GM23248 (cell line): ENCODE data around the gene KRI1. TPM values are rescaled to one million over a fixed set of nuclear protein-coding genes. Genes with fewer than 3 reads are reported as not detected.

Experiments
- DNase-seq: peaks from one replicate; pipeline ENCODE4 v3.0.0-alpha.2; 2015
- H2AFZ ChIP-seq: fragments of 200-600 bp; sonication (generic); 2 replicates; pipeline ENCODE4 v1.6.1; 2016; ENCODE audit warnings: antibody characterized with exemption
- H3F3A ChIP-seq: fragments of 200-600 bp; sonication (generic); 2 replicates; pipeline ENCODE4 v1.6.1; 2016; ENCODE audit warnings: mild to moderate bottlenecking, antibody characterized with exemption, mixed run types; ENCODE audit not compliant: insufficient read depth
- H3K27ac ChIP-seq: fragments of 200-600 bp; sonication (generic); 2 replicates; pipeline ENCODE4 v1.5.1; 2016; ENCODE audit warnings: mild to moderate bottlenecking
- H3K27me3 ChIP-seq: fragments of 200-600 bp; sonication (generic); replicated peaks from 2 replicates; pipeline ENCODE4 v1.6.1; 2016; ENCODE audit warnings: mild to moderate bottlenecking; ENCODE audit not compliant: insufficient read depth
- H3K36me3 ChIP-seq: fragments of 200-600 bp; sonication (generic); 2 replicates; pipeline ENCODE4 v1.6.1; 2016; ENCODE audit warnings: low read depth, mild to moderate bottlenecking
- H3K4me1 ChIP-seq: fragments of 200-600 bp; sonication (generic); 2 replicates; pipeline ENCODE4 v1.6.1; 2016; ENCODE audit warnings: mild to moderate bottlenecking; ENCODE audit not compliant: insufficient read depth
- H3K4me2 ChIP-seq: fragments of 200-600 bp; sonication (generic); one replicate; pipeline ENCODE4 v1.6.1; 2016; ENCODE audit warnings: mild to moderate bottlenecking; ENCODE audit not compliant: unreplicated experiment
- H3K4me3 ChIP-seq: fragments of 200-600 bp; sonication (generic); 2 replicates; pipeline ENCODE4 v1.5.1; 2016; ENCODE audit warnings: mild to moderate bottlenecking
- H3K79me2 ChIP-seq: fragments of 200-600 bp; sonication (generic); 2 replicates; pipeline ENCODE4 v1.6.1; 2016; ENCODE audit warnings: mild to moderate bottlenecking; ENCODE audit not compliant: insufficient read depth
- H3K9ac ChIP-seq: fragments of 200-600 bp; sonication (generic); 2 replicates; pipeline ENCODE4 v1.6.1; 2016; ENCODE audit warnings: mild to moderate bottlenecking
- H3K9me2 ChIP-seq: fragments of 200-600 bp; sonication (generic); 2 replicates; pipeline ENCODE4 v1.6.1; 2016; ENCODE audit warnings: mixed run types, mild to moderate bottlenecking, moderate library complexity; ENCODE audit not compliant: insufficient read depth
- H3K9me3 ChIP-seq: fragments of 200-600 bp; sonication (generic); one replicate; pipeline ENCODE4 v1.6.1; 2017; ENCODE audit warnings: low read depth
- H4K20me1 ChIP-seq: fragments of 200-600 bp; sonication (generic); 2 replicates; pipeline ENCODE4 v1.6.0; 2016; ENCODE audit not compliant: insufficient read depth
- EZH2 ChIP-seq: fragments of 200-600 bp; sonication (generic); IDR thresholded peaks from 2 replicates; pipeline ENCODE4 v1.6.1; 2018; ENCODE audit warnings: antibody characterized with exemption, mild to moderate bottlenecking; ENCODE audit not compliant: insufficient read depth, poor library complexity, severe bottlenecking
- EZH2phosphoT487 ChIP-seq: fragments of 200-600 bp; sonication (generic); IDR thresholded peaks from 2 replicates; pipeline ENCODE4 v1.6.1; 2018; ENCODE audit warnings: antibody characterized with exemption, moderate library complexity, mild to moderate bottlenecking, low read depth; ENCODE audit not compliant: insufficient read depth
- WGBS, 2 experiments: methylation state at CpG; one replicate each; pipeline ENCODE4 v1.1.6; 2015 to 2017; ENCODE audit warnings: low lambda C conversion rate in 2 of 2, low coverage in 1 of 2; ENCODE audit errors: missing lambda C conversion rate in 2 of 2; 5-methylcytosine and 5-hydroxymethylcytosine counted together
- in situ Hi-C: fragments of 300-500 bp; cut with MboI; formaldehyde crosslinking; loops from 2 replicates; pipeline ENCODE4 v1.15.0; 2020
- polyA plus RNA-seq: library from polyadenylated mRNA; unstranded; fragments of >200 nt; fragmentation: Nextera tagmentation; extraction: Ambion mirVana; gene quantifications from 2 replicates; pipeline ENCODE4 v1.2.1, GENCODE V29; 2016
- total RNA-seq: library from RNA; depleted of rRNA; stranded (reverse); fragments of >200 nt; shearing (Covaris generic); gene quantifications from 2 replicates; pipeline ENCODE4 v1.2.3, GENCODE V29; 2014

The KRI1 gene
- total and polyA plus RNA-seq, 2 experiments from 2014 or later: 11.3 to 15.1 TPM

DNA sequence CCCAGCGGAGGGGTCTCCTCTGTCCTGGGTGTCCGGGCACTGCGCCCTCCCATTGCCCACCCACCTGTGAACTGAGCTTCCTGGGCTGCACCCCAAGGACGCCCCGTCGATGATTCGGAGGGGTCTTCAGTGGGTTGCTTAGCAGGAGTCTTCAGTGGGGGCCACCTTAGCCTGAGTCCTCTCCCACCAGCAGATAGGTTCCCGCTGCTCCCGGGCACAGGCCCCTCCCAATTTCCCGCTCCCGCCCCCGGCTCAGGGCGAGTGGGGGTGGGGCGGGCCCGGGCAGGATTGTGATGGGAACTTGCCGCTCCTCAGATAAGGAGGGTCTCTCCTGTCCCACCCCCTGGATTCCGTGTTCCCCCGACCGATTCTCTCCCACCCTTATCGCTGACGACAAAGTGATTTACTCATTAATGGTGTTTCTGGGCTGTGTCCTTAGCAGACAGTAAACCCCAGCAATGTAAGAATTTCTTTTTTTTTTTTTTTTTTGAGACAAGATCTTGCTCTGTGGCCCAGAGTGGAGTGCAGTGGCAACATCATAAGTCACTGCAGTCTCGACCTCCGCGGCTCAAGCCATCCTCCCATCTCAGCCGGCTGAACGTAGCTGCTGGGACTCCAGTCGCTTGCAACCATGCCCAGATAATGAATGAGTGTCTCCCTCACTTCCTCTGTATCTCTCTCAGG, 47.9 kb downstream of the KRI1 start:
- Histone ChIP-seq H3K4me2 (peak overlapping the region; percentile 65), H3K27me3 (peaks cover 12% of the 10 kb centered on the region), H3K4me1 (no peaks in the 10 kb centered on the region), H3F3A (no peaks in the 10 kb centered on the region), H3K36me3 (no peaks in the 10 kb centered on the region), H3K27ac (no peak overlapping the region), H4K20me1 (no peaks in the 10 kb centered on the region), H3K79me2 (no peaks in the 10 kb centered on the region), H3K4me3 (peak overlapping the region; percentile 65), H3K9me2 (no peaks in the 10 kb centered on the region), H3K9ac (peak overlapping the region; percentile 53; the same call in 1 of the 2 replicates), H3K9me3 (no peaks in the 10 kb centered on the region), H2AFZ (peak overlapping the region; percentile 78)
- no peak for TF ChIP-seq EZH2
- no peak for TF ChIP-seq EZH2phosphoT487
- peak; percentile 62 for DNase-seq
- in situ Hi-C loops: no loop called here
- 2% methylated on average over 16 to 26 of the region's 27 CpGs for WGBS, 2 experiments

- Histone ChIP-seq H3K4me3 (peak within 1 kb of the TSS; percentile 65), H3K9me2 (no peaks in the 10 kb centered on the region), H3K9me3 (no peaks in the 10 kb centered on the region), H3K4me1 (no peaks in the 10 kb centered on the region), H3K27ac (no peak within 1 kb of the TSS), H3K79me2 (no peaks in the 10 kb centered on the region), H4K20me1 (no peaks in the 10 kb centered on the region), H2AFZ (peak within 1 kb of the TSS; percentile 78), H3K36me3 (no peaks in the 10 kb centered on the region), H3K27me3 (peaks cover 12% of the 10 kb centered on the region), H3F3A (0 out of 2 replicates have a peak, but pooled peaks cover 1% of the 10 kb centered on the region), H3K9ac (peak within 1 kb of the TSS; percentile 53; the same call in 1 of the 2 replicates), H3K4me2 (peak within 1 kb of the TSS; percentile 65)
- in situ Hi-C loops: no loop called here
- DNase-seq: peak; percentile 54
- TF ChIP-seq EZH2: no peak
- no peak for TF ChIP-seq EZH2phosphoT487
- whole genome bisulfite sequencing, 2 experiments: 1 to 3% methylated on average over 19 to 23 of the region's 39 CpGs
Observed at GRCh38 chr19:10517361-10517759, 48.5 kb downstream of the KRI1 start, which contains the start of gene S1PR5. Gene S1PR5 (minus strand): TSS chr19:10517447. CDS start chr19:10515011, 2,436 bp downstream.

DNA sequence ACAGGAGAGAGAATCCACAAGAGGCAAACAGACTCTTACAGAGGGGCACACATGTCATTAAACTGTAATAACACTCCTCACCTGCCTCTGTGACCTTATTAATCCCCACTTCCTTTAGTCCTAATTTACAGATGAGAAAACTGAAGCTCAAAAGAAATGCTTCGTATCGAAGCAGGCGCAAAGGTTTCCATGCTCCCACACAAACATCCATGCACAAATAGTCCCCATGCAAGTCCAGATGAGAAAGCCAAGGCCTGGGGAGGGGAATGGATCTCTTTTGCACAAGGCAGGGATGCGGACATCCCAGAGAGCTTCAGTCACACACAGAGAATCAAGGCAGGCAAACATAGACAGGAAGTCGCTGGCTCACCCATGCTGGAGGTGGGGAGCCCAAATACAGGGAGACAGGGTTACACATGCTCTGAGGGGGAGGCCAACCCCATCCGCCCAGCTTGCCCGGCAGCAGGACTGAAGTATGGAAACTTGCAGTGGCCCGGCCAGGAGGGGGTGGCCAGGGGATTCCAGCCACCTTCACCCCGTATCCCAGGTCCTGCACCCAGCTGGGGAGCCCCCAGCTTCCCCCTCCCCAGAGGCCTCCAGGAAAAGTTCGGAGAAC, 49.0 kb downstream of the KRI1 start:
- Histone ChIP-seq H3K9me2 (no peaks in the 10 kb centered on the region), H3K4me3 (peak overlapping the region; percentile 65), H3K4me2 (peak overlapping the region; percentile 65), H3K36me3 (no peaks in the 10 kb centered on the region), H2AFZ (peak overlapping the region; percentile 78), H3K4me1 (no peaks in the 10 kb centered on the region), H3K27me3 (peaks cover 12% of the 10 kb centered on the region), H4K20me1 (no peaks in the 10 kb centered on the region), H3K9ac (peak overlapping the region; percentile 53; the same call in 1 of the 2 replicates), H3K79me2 (no peaks in the 10 kb centered on the region), H3K27ac (no peak overlapping the region), H3K9me3 (no peaks in the 10 kb centered on the region), H3F3A (0 out of 2 replicates have a peak, but pooled peaks cover 3% of the 10 kb centered on the region)
- peak; percentile 48 for DNase-seq
- WGBS, 2 experiments: 31 to 38% methylated on average over 10 of the region's 10 CpGs
- in situ Hi-C loops: no loop called here
- TF ChIP-seq EZH2 (no peak), EZH2phosphoT487 (no peak)

DNA sequence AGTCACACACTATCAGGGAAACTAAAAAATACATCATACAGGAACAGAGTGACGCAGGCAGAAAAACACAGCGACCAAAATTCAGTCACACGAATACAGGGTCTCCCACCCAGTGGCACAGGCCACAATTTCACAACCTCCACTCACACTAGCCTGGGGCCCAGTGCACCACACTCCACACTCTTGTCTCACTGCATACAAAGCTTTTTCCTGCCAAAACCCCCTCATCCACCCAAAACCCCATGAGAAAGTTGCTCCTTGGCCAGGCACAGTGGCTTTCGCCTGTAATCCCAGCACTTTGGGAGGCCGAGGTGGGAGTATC, 49.8 kb downstream of the KRI1 start:
- Histone ChIP-seq H3K27me3 (peaks cover 12% of the 10 kb centered on the region), H3F3A (0 out of 2 replicates have a peak, but pooled peaks cover 3% of the 10 kb centered on the region), H3K4me3 (no peak overlapping the region), H3K9me2 (no peaks in the 10 kb centered on the region), H3K27ac (no peak overlapping the region), H4K20me1 (no peaks in the 10 kb centered on the region), H3K9me3 (no peaks in the 10 kb centered on the region), H3K9ac (no peak overlapping the region), H3K79me2 (no peaks in the 10 kb centered on the region), H2AFZ (no peak overlapping the region), H3K4me1 (no peaks in the 10 kb centered on the region), H3K36me3 (no peaks in the 10 kb centered on the region), H3K4me2 (no peak overlapping the region)
- in situ Hi-C loops: no loop called here
- TF ChIP-seq EZH2 (no peak), EZH2phosphoT487 (no peak)
- WGBS, 2 experiments: 80 to 84% methylated on average over 5 of the region's 5 CpGs
- DNase-seq: no peak
